Activated CD4-positive, alpha-beta T cell treated with anti-CD3 and anti-CD28 coated beads, Interleukin-2, Interleukin-4, amounts not matched to agents 100 ng/mL and 50 ng/mL, durations not matched to agents 16 hours and 8 hours (primary cell): ENCODE data around the gene GGCT.
"Not testable (repeated sequence)": the region's sequence is repeated elsewhere in the genome, so short reads cannot be mapped to it uniquely, and the experiment has no call there.

Experiments used
- DNase-seq: peaks from one replicate; pipeline ENCODE4 v3.0.0-alpha.2; 2020; ENCODE audit warnings: low spot score

The GGCT gene

GRCh38 chr7:30504301-30505173 is at the start of gene GGCT:
Gene GGCT, minus strand, starts transcription at chr7:30504829. Its CDS starts 120 bp downstream, at chr7:30504709.
- peak; percentile 99 for DNase-seq

GRCh38 chr7:30553546-30553945 is 48.9 kb upstream of the GGCT start:
- DNase-seq, result no peak

GRCh38 chr7:30553141-30553540 is 48.5 kb upstream of the GGCT start:
- no peak for DNase-seq

GRCh38 chr7:30552330-30552729 is 47.7 kb upstream of the GGCT start:
- no peak for DNase-seq

- no peak for DNase-seq
Observed at GRCh38 chr7:30549931-30550493, 45.4 kb upstream of the GGCT start.

- DNase-seq, result peak; percentile 36
Observed at GRCh38 chr7:30548845-30549244, 44.2 kb upstream of the GGCT start.

GRCh38 chr7:30546596-30546995 is 42.0 kb upstream of the GGCT start:
- no peak for DNase-seq

GRCh38 chr7:30545791-30546555 is 41.3 kb upstream of the GGCT start:
- no peak for DNase-seq

- no peak for DNase-seq
Observed at GRCh38 chr7:30543813-30544525, 39.3 kb upstream of the GGCT start.

- not testable (repeated sequence) for DNase-seq
Observed at GRCh38 chr7:30543115-30543514, 38.5 kb upstream of the GGCT start.

- DNase-seq, result no peak
Observed at GRCh38 chr7:30533886-30534285, 29.3 kb upstream of the GGCT start.

GRCh38 chr7:30531286-30531685 is 26.7 kb upstream of the GGCT start:
- no peak for DNase-seq

GRCh38 chr7:30530373-30530772 is 25.7 kb upstream of the GGCT start:
- no peak for DNase-seq

GRCh38 chr7:30528779-30529178 is 24.1 kb upstream of the GGCT start:
- DNase-seq, result no peak

- DNase-seq, result not testable (repeated sequence)
Observed at GRCh38 chr7:30527297-30527696, 22.7 kb upstream of the GGCT start.

- DNase-seq, result no peak
Observed at GRCh38 chr7:30526163-30526562, 21.5 kb upstream of the GGCT start.

- DNase-seq, result no peak
Observed at GRCh38 chr7:30525429-30525828, 20.8 kb upstream of the GGCT start.

GRCh38 chr7:30524545-30524944 is 19.9 kb upstream of the GGCT start:
- DNase-seq, result no peak

- no peak for DNase-seq
Observed at GRCh38 chr7:30523466-30523865, 18.8 kb upstream of the GGCT start.

GRCh38 chr7:30522159-30522558 is 17.5 kb upstream of the GGCT start:
- DNase-seq, result no peak

GRCh38 chr7:30521532-30521931 is 16.9 kb upstream of the GGCT start:
- no peak for DNase-seq

- no peak for DNase-seq
Observed at GRCh38 chr7:30519122-30519521, 14.5 kb upstream of the GGCT start.
